IMR-90 (cell line): ENCODE data around the gene SRR. TPM values are rescaled to one million over a fixed set of nuclear protein-coding genes. Genes with fewer than 3 reads are reported as not detected.

Experiments
- ATAC-seq: fragments of 200-7000 bp; cut with Tn5 transposase; 2 replicates; pipeline ENCODE4 v1.9.1; 2020; ENCODE audit warnings: low read depth, mild to moderate bottlenecking, moderate library complexity
- BruUV-seq: library from RNA; stranded (reverse); fragments of 400-500 nt; replicated peaks from 2 replicates; lab custom pipeline; 2021; lab: Mats Ljungman, UMichigan
- CTCF ChIA-PET: fragments of 300-600 bp; formaldehyde crosslinking; extraction: SDS; loops from one replicate; lab custom pipeline; 2021; ENCODE audit warnings: antibody characterized with exemption; lab: Yijun Ruan, JAX
- POLR2A ChIA-PET: fragments of 300-600 bp; sonication (Branson Sonifier 250); formaldehyde crosslinking; loops from one replicate; lab custom pipeline; 2022; ENCODE audit warnings: antibody characterized with exemption; ENCODE audit not compliant: unreplicated experiment; lab: Charles Lee
- DNase-seq: peaks from one replicate; pipeline ENCODE4 v3.0.0; 2013
- H2AFZ ChIP-seq: replicated peaks from 2 replicates; pipeline ENCODE3; 2013; ENCODE audit warnings: low read length, mild to moderate bottlenecking; ENCODE audit not compliant: poor library complexity
- H2AK5ac ChIP-seq: 2 replicates; pipeline ENCODE4 v1.6.1; 2013; ENCODE audit warnings: low read depth, low read length, inconsistent platforms
- H2AK9ac ChIP-seq: replicated peaks from 2 replicates; pipeline ENCODE3; 2013; ENCODE audit warnings: mild to moderate bottlenecking, low read depth, low read length, moderate library complexity; ENCODE audit not compliant: poor library complexity
- H2BK120ac ChIP-seq: 2 replicates; pipeline ENCODE4 v1.6.1; 2013; ENCODE audit warnings: low read depth, low read length, inconsistent platforms
- H2BK15ac ChIP-seq: 3 replicates; pipeline ENCODE4 v1.6.1; 2013; ENCODE audit warnings: low read depth, low read length, inconsistent platforms
- H2BK20ac ChIP-seq: 2 replicates; pipeline ENCODE4 v1.6.1; 2013; ENCODE audit warnings: low read depth, mild to moderate bottlenecking, inconsistent platforms, low read length, moderate library complexity
- H2BK5ac ChIP-seq: 2 replicates; pipeline ENCODE4 v1.6.1; 2013; ENCODE audit warnings: mild to moderate bottlenecking, low read depth, low read length, inconsistent platforms; ENCODE audit not compliant: poor library complexity, severe bottlenecking
- H3K14ac ChIP-seq: replicated peaks from 2 replicates; pipeline ENCODE4 v1.6.1; 2013; ENCODE audit warnings: low read depth, low read length, inconsistent platforms
- H3K18ac ChIP-seq: 2 replicates; pipeline ENCODE4 v1.6.1; 2013; ENCODE audit warnings: low read depth, low read length, control low read depth
- H3K23ac ChIP-seq: 2 replicates; pipeline ENCODE4 v1.6.1; 2013; ENCODE audit warnings: low read depth, low read length, inconsistent platforms
- H3K27ac ChIP-seq: 2 replicates; pipeline ENCODE4 v1.5.1; 2013; ENCODE audit warnings: mild to moderate bottlenecking, control low read depth, low read length; ENCODE audit not compliant: insufficient read depth
- H3K27me3 ChIP-seq: 2 replicates; pipeline ENCODE4 v1.6.1; 2013; ENCODE audit warnings: low read length; ENCODE audit not compliant: control insufficient read depth, insufficient read depth
- H3K36me3 ChIP-seq: 2 replicates; pipeline ENCODE4 v1.6.1; 2013; ENCODE audit warnings: low read length, mixed read lengths; ENCODE audit not compliant: control insufficient read depth, insufficient read depth
- H3K4ac ChIP-seq: 2 replicates; pipeline ENCODE4 v1.6.1; 2013; ENCODE audit warnings: low read depth, low read length, inconsistent platforms
- H3K4me1 ChIP-seq: 2 replicates; pipeline ENCODE4 v1.6.1; 2013; ENCODE audit warnings: low read length, mixed read lengths; ENCODE audit not compliant: control insufficient read depth, insufficient read depth
- H3K4me2 ChIP-seq: 2 replicates; pipeline ENCODE4 v1.6.1; 2013; ENCODE audit warnings: low read depth, mild to moderate bottlenecking, control low read depth, low read length, moderate library complexity
- H3K4me3 ChIP-seq: 2 replicates; pipeline ENCODE4 v1.5.1; 2013; ENCODE audit warnings: low read depth, mild to moderate bottlenecking, control low read depth, low read length, moderate library complexity; ENCODE audit not compliant: insufficient read depth
- H3K56ac ChIP-seq: 2 replicates; pipeline ENCODE4 v1.6.1; 2013; ENCODE audit warnings: low read length, inconsistent platforms; ENCODE audit not compliant: insufficient read depth; ENCODE audit errors: extremely low read depth
- H3K79me1 ChIP-seq, 2 experiments: 2 replicates each; pipeline ENCODE4 v1.6.1; 2013; ENCODE audit warnings: low read length in 2 of 2, inconsistent platforms in 1 of 2, low read depth in 1 of 2
- H3K9ac ChIP-seq: 2 replicates; pipeline ENCODE4 v1.6.1; 2013; ENCODE audit warnings: low read depth, low read length, control low read depth
- H3K9me1 ChIP-seq: 2 replicates; pipeline ENCODE4 v1.6.1; 2013; ENCODE audit warnings: low read length, inconsistent platforms; ENCODE audit not compliant: insufficient read depth
- H3K9me3 ChIP-seq: 2 replicates; pipeline ENCODE4 v1.6.1; 2013; ENCODE audit warnings: low read length; ENCODE audit not compliant: control insufficient read depth, insufficient read depth
- H4K20me1 ChIP-seq: 2 replicates; pipeline ENCODE4 v1.6.1; 2013; ENCODE audit warnings: low read length, inconsistent platforms; ENCODE audit not compliant: insufficient read depth
- H4K5ac ChIP-seq: 2 replicates; pipeline ENCODE4 v1.6.1; 2013; ENCODE audit warnings: mild to moderate bottlenecking, low read depth, low read length, control low read depth
- H4K8ac ChIP-seq, 2 experiments: 2 replicates each; pipeline ENCODE4 v1.6.1; 2013; ENCODE audit warnings: low read depth in 2 of 2, low read length in 2 of 2, control low read depth in 1 of 2, inconsistent platforms in 1 of 2
- H4K91ac ChIP-seq: 2 replicates; pipeline ENCODE4 v1.6.1; 2013; ENCODE audit warnings: low read depth, low read length, inconsistent platforms; ENCODE audit not compliant: insufficient read depth
- FOS ChIP-seq: fragments of 150-350 bp; IDR thresholded peaks from 2 replicates; pipeline ENCODE4 v1.6.1; 2016; ENCODE audit warnings: low read depth, low read length
- MAZ ChIP-seq: IDR thresholded peaks from 2 replicates; pipeline ENCODE4 v1.6.1; 2012; ENCODE audit warnings: low read depth, mild to moderate bottlenecking, low read length, improper control_type of control experiment, moderate library complexity, borderline replicate concordance
- RCOR1 ChIP-seq: IDR thresholded peaks from 2 replicates; pipeline ENCODE4 v1.6.1; 2012; ENCODE audit warnings: mild to moderate bottlenecking, low read length, improper control_type of control experiment; ENCODE audit not compliant: insufficient replicate concordance
- SMC3 ChIP-seq: fragments of 150-350 bp; IDR thresholded peaks from 2 replicates; pipeline ENCODE4 v1.6.1; 2016; ENCODE audit warnings: low read depth, mild to moderate bottlenecking, antibody characterized with exemption, low read length, moderate library complexity
- WGBS, 2 experiments: methylation state at CpG; one replicate each; pipeline versions ENCODE4 v1.1.5 to v1.1.7; 2013; ENCODE audit warnings: missing lambda C conversion rate in 2 of 2; ENCODE audit not compliant: insufficient read length in 1 of 2; ENCODE audit errors: extremely low coverage in 2 of 2; 5-methylcytosine and 5-hydroxymethylcytosine counted together
- dilution Hi-C: fragments of 300-500 bp; cut with HindIII; formaldehyde crosslinking; loops from one replicate; pipeline ENCODE4 v1.14.3; 2018; ENCODE audit warnings: low sequenced_read_pairs; ENCODE audit not compliant: unreplicated experiment
- in situ Hi-C: fragments of 300-500 bp; cut with MboI; formaldehyde crosslinking; loops from 3 replicates; pipeline ENCODE4 v1.14.3; 2019; ENCODE audit warnings: low sequenced_read_pairs, inconsistent platforms, mixed read lengths
- intact Hi-C: fragments of 100-400 bp; cut with micrococcal nuclease; formaldehyde crosslinking; loops from 2 replicates; pipeline ENCODE4 v1.10.0; 2022
- polyA plus RNA-seq, 3 experiments: library from polyadenylated mRNA; depleted of rRNA; stranded (reverse); fragments of >200 nt; gene quantifications; 2 replicates each; pipeline ENCODE4 v1.2.3, GENCODE V29; 2012; ENCODE audit warnings: low replicate concordance in 1 of 3
- total RNA-seq: library from RNA; depleted of rRNA; stranded (reverse); fragments of >200 nt; gene quantifications from 2 replicates; pipeline ENCODE4 v1.2.3, GENCODE V29; 2012
- TF ChIP-seq, protein P1 (sequence below): conservative IDR thresholded peaks from 2 replicates; pipeline ENCODE4 v1.5.1; 2012; ENCODE audit warnings: mild to moderate bottlenecking, low read depth, low read length, improper control_type of control experiment

The SRR gene
- total and polyA plus RNA-seq, 2 of the 4 experiments (the other 2 are of a cell fraction), result 14.5 to 52.7 TPM

DNA sequence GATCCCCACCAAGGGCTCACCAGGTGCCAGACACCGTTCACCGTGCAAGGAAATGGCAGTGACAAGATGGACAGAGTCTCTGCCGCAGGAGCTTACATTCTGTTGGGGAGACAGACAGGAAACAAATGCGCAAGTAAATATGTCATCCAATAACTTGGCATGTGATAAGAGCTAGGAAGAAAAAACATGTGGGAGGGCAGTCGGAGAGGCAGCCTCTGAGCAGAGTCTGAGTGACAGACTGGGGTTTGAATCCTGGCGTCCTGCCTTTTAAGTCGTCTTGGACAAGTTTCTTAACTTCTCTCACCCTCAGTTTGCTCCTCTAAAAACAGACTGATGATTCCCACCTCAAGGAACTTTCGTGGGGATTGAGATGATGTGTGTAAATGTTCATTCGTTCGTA, 40.8 kb downstream of the SRR start:
- no peak overlapping the region for H4K5ac ChIP-seq
- H3K23ac ChIP-seq, result no peak overlapping the region
- H2AK9ac ChIP-seq, result no peak overlapping the region
- TF ChIP-seq MAZ, result no peak
- no peak for TF ChIP-seq FOS
- no peak for TF ChIP-seq SMC3
- no peak for TF ChIP-seq RCOR1
- TF ChIP-seq, protein P1, sequence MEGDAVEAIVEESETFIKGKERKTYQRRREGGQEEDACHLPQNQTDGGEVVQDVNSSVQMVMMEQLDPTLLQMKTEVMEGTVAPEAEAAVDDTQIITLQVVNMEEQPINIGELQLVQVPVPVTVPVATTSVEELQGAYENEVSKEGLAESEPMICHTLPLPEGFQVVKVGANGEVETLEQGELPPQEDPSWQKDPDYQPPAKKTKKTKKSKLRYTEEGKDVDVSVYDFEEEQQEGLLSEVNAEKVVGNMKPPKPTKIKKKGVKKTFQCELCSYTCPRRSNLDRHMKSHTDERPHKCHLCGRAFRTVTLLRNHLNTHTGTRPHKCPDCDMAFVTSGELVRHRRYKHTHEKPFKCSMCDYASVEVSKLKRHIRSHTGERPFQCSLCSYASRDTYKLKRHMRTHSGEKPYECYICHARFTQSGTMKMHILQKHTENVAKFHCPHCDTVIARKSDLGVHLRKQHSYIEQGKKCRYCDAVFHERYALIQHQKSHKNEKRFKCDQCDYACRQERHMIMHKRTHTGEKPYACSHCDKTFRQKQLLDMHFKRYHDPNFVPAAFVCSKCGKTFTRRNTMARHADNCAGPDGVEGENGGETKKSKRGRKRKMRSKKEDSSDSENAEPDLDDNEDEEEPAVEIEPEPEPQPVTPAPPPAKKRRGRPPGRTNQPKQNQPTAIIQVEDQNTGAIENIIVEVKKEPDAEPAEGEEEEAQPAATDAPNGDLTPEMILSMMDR, result no peak
- H2AK5ac ChIP-seq, result no peak overlapping the region
- H2BK15ac ChIP-seq, result no peak overlapping the region
- no peak for DNase-seq
- 60% methylated on average over 1 of the region's 10 CpGs; no CpG with 5 or more reads in 1 of the 2 experiments for WGBS, 2 experiments
- H4K8ac ChIP-seq, result no peak overlapping the region
- peaks cover 19% of the 10 kb centered on the region for H3K36me3 ChIP-seq
- no peak overlapping the region for H3K56ac ChIP-seq
- no peak overlapping the region for H3K9ac ChIP-seq
- intact Hi-C loops (no loop called here), in situ Hi-C loops (no loop called here), dilution Hi-C loops (no loop called here)
- H3K27me3 ChIP-seq, result no peaks in the 10 kb centered on the region
- peaks cover 14% of the 10 kb centered on the region for H4K20me1 ChIP-seq
- peaks cover 12 to 38% of the 10 kb centered on the region in 2 experiments; a peak in 3 of 4 replicates for H3K79me1 ChIP-seq
- ChIA-PET CTCF (no interaction called here), POLR2A (no interaction called here)
- no peak overlapping the region for H2BK120ac ChIP-seq
- no peak overlapping the region for H3K18ac ChIP-seq
- peaks cover 9% of the 10 kb centered on the region for H3K4me1 ChIP-seq
- H3K9me3 ChIP-seq, result no peaks in the 10 kb centered on the region
- no peak overlapping the region for H3K4me3 ChIP-seq
- H2BK20ac ChIP-seq, result no peak overlapping the region
- H2AFZ ChIP-seq, result no peak overlapping the region
- H2BK5ac ChIP-seq, result no peak overlapping the region
- no peak for ATAC-seq
- H3K4me2 ChIP-seq, result no peak overlapping the region
- no peak overlapping the region for H3K4ac ChIP-seq
- no peak overlapping the region for H4K91ac ChIP-seq
- H3K9me1 ChIP-seq, result peaks cover 10% of the 10 kb centered on the region
- H3K14ac ChIP-seq, result no peak overlapping the region
- no TSS peak for BruUV-seq
- H3K27ac ChIP-seq, result no peak overlapping the region
